Mesothelial cell of epicardium (in vitro differentiated cells): Measurements from ENCODE around the gene MYCL. TPM values are rescaled to one million over a fixed set of nuclear protein-coding genes. Genes with fewer than 3 reads are reported as not detected.

Experiments used
- DNase-seq, 2 experiments: peaks; one replicate each; pipeline ENCODE4 v3.0.0; 2021; ENCODE audit warnings: low spot score in 2 of 2; ENCODE audit not compliant: unreplicated experiment in 2 of 2
- H3K27ac Mint-ChIP-seq: 2 replicates; pipeline ENCODE4 v1.8.0; 2021; ENCODE audit warnings: mixed read lengths
- H3K27me3 Mint-ChIP-seq: 2 replicates; pipeline ENCODE4 v1.8.0; 2021; ENCODE audit warnings: low read depth, mixed read lengths
- H3K36me3 Mint-ChIP-seq: 2 replicates; pipeline ENCODE4 v1.8.0; 2021; ENCODE audit warnings: mixed read lengths
- H3K4me1 Mint-ChIP-seq: 2 replicates; pipeline ENCODE4 v1.8.0; 2021; ENCODE audit warnings: mixed read lengths
- H3K4me3 Mint-ChIP-seq: 2 replicates; pipeline ENCODE4 v1.8.0; 2021; ENCODE audit warnings: mild to moderate bottlenecking, moderate library complexity, mixed read lengths
- H3K9me3 Mint-ChIP-seq: 2 replicates; pipeline ENCODE4 v1.8.0; 2021; ENCODE audit warnings: mixed read lengths
- total RNA-seq: library from RNA; stranded (reverse); gene quantifications from 3 replicates; pipeline ENCODE4 v1.2.1, GENCODE V29; 2021
- TF ChIP-seq, protein P1 (sequence below): fragments of 200-600 bp; sonication (generic); IDR thresholded peaks from one replicate; pipeline ENCODE4 v1.5.0; 2021; ENCODE audit warnings: antibody characterized with exemption; ENCODE audit not compliant: unreplicated experiment

Gene MYCL
- total RNA-seq, 1 donor from 2014 or later: 25.0 TPM

GRCh38 chr1:39850606-39851216, 51.0 kb downstream of the MYCL start:
- Mint-ChIP-seq H3K4me1 (peaks cover 55% of the 10 kb centered on the region), H3K36me3 (peaks cover 33% of the 10 kb centered on the region), H3K27ac (peak overlapping the region; percentile 75), H3K9me3 (no peaks in the 10 kb centered on the region), H3K27me3 (no peaks in the 10 kb centered on the region), H3K4me3 (no peak overlapping the region)
- DNase-seq: no peak
- TF ChIP-seq, protein P1, sequence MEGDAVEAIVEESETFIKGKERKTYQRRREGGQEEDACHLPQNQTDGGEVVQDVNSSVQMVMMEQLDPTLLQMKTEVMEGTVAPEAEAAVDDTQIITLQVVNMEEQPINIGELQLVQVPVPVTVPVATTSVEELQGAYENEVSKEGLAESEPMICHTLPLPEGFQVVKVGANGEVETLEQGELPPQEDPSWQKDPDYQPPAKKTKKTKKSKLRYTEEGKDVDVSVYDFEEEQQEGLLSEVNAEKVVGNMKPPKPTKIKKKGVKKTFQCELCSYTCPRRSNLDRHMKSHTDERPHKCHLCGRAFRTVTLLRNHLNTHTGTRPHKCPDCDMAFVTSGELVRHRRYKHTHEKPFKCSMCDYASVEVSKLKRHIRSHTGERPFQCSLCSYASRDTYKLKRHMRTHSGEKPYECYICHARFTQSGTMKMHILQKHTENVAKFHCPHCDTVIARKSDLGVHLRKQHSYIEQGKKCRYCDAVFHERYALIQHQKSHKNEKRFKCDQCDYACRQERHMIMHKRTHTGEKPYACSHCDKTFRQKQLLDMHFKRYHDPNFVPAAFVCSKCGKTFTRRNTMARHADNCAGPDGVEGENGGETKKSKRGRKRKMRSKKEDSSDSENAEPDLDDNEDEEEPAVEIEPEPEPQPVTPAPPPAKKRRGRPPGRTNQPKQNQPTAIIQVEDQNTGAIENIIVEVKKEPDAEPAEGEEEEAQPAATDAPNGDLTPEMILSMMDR: no peak

DNA sequence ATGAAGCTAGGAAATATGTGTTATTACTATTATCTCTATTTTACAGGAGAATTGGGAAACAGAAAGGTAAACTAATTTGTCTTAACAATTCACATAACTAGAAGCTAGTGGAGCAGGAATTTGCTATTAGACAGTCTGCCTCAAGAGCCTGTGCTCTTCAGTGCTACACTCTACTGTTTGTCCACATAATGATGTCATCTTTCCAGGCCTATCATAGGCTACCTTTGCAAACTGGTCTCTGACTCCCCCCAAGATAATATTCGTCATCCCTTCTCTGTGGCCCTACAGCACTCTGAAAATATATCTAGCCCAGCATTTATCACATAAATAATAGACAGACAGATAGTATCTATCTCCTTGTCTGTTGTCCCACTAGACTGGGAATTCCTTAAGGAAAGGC, 52.5 kb downstream of the MYCL start:
- Mint-ChIP-seq H3K27ac (peak overlapping the region; percentile 57), H3K4me3 (no peak overlapping the region), H3K4me1 (peaks cover 69% of the 10 kb centered on the region), H3K36me3 (peaks cover 21% of the 10 kb centered on the region), H3K27me3 (no peaks in the 10 kb centered on the region), H3K9me3 (no peaks in the 10 kb centered on the region)
- TF ChIP-seq, protein P1: no peak
- no peak for DNase-seq

- peaks cover 26% of the 10 kb centered on the region for H3K36me3 Mint-ChIP-seq
Observed at GRCh38 chr1:39847940-39848339, 53.8 kb downstream of the MYCL start.

DNA sequence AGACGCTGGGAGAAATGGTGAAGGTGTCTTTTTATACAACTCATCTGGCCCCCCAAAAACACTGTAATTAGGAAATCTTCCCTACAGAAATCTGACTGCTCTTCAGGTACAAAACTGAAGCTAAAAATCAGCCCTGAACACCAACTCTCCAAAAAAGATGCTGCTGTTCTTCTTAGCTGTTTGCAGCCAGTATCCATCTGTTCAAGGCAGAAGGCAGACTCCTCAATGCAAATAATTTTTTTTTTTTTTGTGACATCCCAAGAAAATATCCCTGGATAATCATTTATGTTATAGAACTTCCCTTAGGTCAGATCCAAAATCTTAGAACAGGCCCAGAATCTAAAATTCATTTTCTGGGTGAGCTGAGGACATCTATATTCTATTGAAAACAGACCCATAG, 54.9 kb downstream of the MYCL start:
- H3K27ac Mint-ChIP-seq: peak overlapping the region; percentile 96
- H3K9me3 Mint-ChIP-seq: no peaks in the 10 kb centered on the region
- DNase-seq: no peak
- no peaks in the 10 kb centered on the region for H3K27me3 Mint-ChIP-seq
- no peak overlapping the region for H3K4me3 Mint-ChIP-seq
- H3K4me1 Mint-ChIP-seq: peaks cover 51% of the 10 kb centered on the region
- peaks cover 36% of the 10 kb centered on the region for H3K36me3 Mint-ChIP-seq
- TF ChIP-seq, protein P1: no peak

More at GRCh38 chr1:39847940-39848339, 53.8 kb downstream of the MYCL start:
- Mint-ChIP-seq H3K4me1 (peaks cover 62% of the 10 kb centered on the region), H3K27ac (peak overlapping the region; percentile 2), H3K27me3 (no peaks in the 10 kb centered on the region), H3K4me3 (no peak overlapping the region), H3K9me3 (no peaks in the 10 kb centered on the region)
- no peak for DNase-seq
- TF ChIP-seq, protein P1: no peak

GRCh38 chr1:39845569-39846566, 55.8 kb downstream of the MYCL start:
- peaks cover 56% of the 10 kb centered on the region for H3K4me1 Mint-ChIP-seq
- TF ChIP-seq, protein P1: no peak
- peak; percentile 83 to 88 for DNase-seq
- H3K27me3 Mint-ChIP-seq: no peaks in the 10 kb centered on the region
- peak overlapping the region; percentile 96 for H3K27ac Mint-ChIP-seq
- no peaks in the 10 kb centered on the region for H3K9me3 Mint-ChIP-seq
- no peak overlapping the region for H3K4me3 Mint-ChIP-seq
- peaks cover 44% of the 10 kb centered on the region for H3K36me3 Mint-ChIP-seq

Other genes starting within 250 kb of the MYCL start
- gene NT5C1A, start 229.8 kb downstream of the MYCL start, total RNA-seq: 0.34 TPM in 1 of 3 replicates, not detected in the others
- gene HPCAL4, start 210.5 kb downstream of the MYCL start, total RNA-seq: 0.54 to 0.69 TPM (median 0.60 TPM) in 3 replicates
- gene PPIE, start 163.0 kb downstream of the MYCL start, total RNA-seq: 43.5 to 45.5 TPM (median 45.2 TPM) in 3 replicates
- 0.20 to 0.65 TPM (median 0.22 TPM) in 3 replicates for gene OXCT2, start 130.6 kb downstream of the MYCL start, total RNA-seq
- gene BMP8B, start 113.1 kb downstream of the MYCL start, total RNA-seq: 0.14 to 0.31 TPM (median 0.18 TPM) in 3 replicates
- 38.6 to 40.3 TPM (median 39.5 TPM) in 3 replicates for gene TRIT1, start 18.4 kb downstream of the MYCL start, total RNA-seq
- 5.7 to 6.9 TPM (median 6.1 TPM) in 3 replicates for gene MFSD2A, start 53.2 kb upstream of the MYCL start, total RNA-seq
- 141 to 146 TPM (median 143 TPM) in 3 replicates for gene CAP1, start 138.8 kb upstream of the MYCL start, total RNA-seq
- 81.8 to 90.9 TPM (median 85.3 TPM) in 3 replicates for gene PPT1, start 195.3 kb upstream of the MYCL start, total RNA-seq